Adrenal gland (tissue), 12 donors: ENCODE results near the gene GALNT10. TPM values are rescaled to one million over a fixed set of nuclear protein-coding genes. Genes with fewer than 3 reads are reported as not detected.

Experiments
- DNase-seq, 7 donors: peaks; one replicate each; pipeline ENCODE4 v3.0.0-alpha.2; 2019 to 2020
- H3K27ac ChIP-seq, 5 donors: fragments of 200-600 bp; sonication (generic) in 4 of 5; 1 replicate in 3 of 5; 2 replicates in 2 of 5; pipeline versions ENCODE4 v1.5.1 to v1.8.0; 2016 to 2020; ENCODE audit warnings: mild to moderate bottlenecking in 1 of 5
- H3K27me3 ChIP-seq: fragments of 200-600 bp; 2 replicates; pipeline ENCODE4 v1.8.0; 2021
- H3K36me3 ChIP-seq, 2 donors: fragments of 200-600 bp; replicated peaks in 1 of 2; 1 replicate in 1 of 2; 2 replicates in 1 of 2; pipeline versions ENCODE4 v1.5.1 to v1.8.0; 2018 to 2022
- H3K4me1 ChIP-seq, 2 donors: fragments of 200-600 bp; replicated peaks in 1 of 2; 1 replicate in 1 of 2; 2 replicates in 1 of 2; pipeline versions ENCODE4 v1.5.1 to v1.8.0; 2018 to 2021
- H3K4me3 ChIP-seq, 4 donors: fragments of 200-600 bp; sonication (generic) in 3 of 4; one replicate each; pipeline ENCODE4 v1.5.1; 2016 to 2018
- H3K9me3 ChIP-seq, 3 donors: fragments of 200-600 bp; sonication (generic) in 1 of 3; replicated peaks in 1 of 3; 1 replicate in 2 of 3; 2 replicates in 1 of 3; pipeline versions ENCODE4 v1.5.1 to v1.8.0; 2016 to 2021
- POLR2A ChIP-seq, 2 donors: fragments of 450-650 bp; IDR thresholded peaks; one replicate each; pipeline ENCODE4 v1.6.1; 2017; ENCODE audit warnings: antibody characterized with exemption in 2 of 2, mild to moderate bottlenecking in 2 of 2, moderate library complexity in 1 of 2
- WGBS, 4 donors: extraction: QIAGEN DNeasy Blood & Tissue Kit in 2 of 4; methylation state at CpG; one replicate each; pipeline versions ENCODE4 v1.1.5 to v1.1.7; 2013 to 2017; 5-methylcytosine and 5-hydroxymethylcytosine counted together
- intact Hi-C, 2 donors: fragments of 100-400 bp; cut with DNase I; formaldehyde crosslinking; loops; one replicate each; pipeline versions ENCODE4 v1.14.1 to v1.15.0; 2022 to 2023
- polyA plus RNA-seq, 3 donors: library from polyadenylated mRNA; stranded (reverse); fragments of 200-250 nt in 2 of 3; fragments of 350-450 nt in 1 of 3; fragmentation: Illumina TruSeq in 1 of 3; extraction: RNeasy Lipid Tissue Mini Kit (QIAGEN cat#74804) in 1 of 3; gene quantifications; one replicate each; pipeline ENCODE4 v1.2.3, GENCODE V29; 2013 to 2014
- total RNA-seq, 9 donors: library from RNA; depleted of rRNA in 4 of 9; stranded (reverse); fragments of >200 nt in 4 of 9; fragments of 120-200 nt in 1 of 9; fragmentation: NEBNext Ultra II Directional in 1 of 9; extraction: Animal tissue kit (Norgen Biotek cat#: 25700) in 1 of 9; gene quantifications; one replicate each; pipeline versions ENCODE4 v1.1.0 to v1.2.4, GENCODE V29; 2013 to 2023
- TF ChIP-seq, protein P1 (sequence below), 6 experiments: fragments of 450-650 bp in 4 of 6; fragments of 200-600 bp in 2 of 6; sonication (generic) in 1 of 6; IDR thresholded peaks; 1 replicate in 5 of 6; 2 replicates in 1 of 6; pipeline versions ENCODE4 v1.5.1 to v1.8.0; 2016 to 2021; ENCODE audit warnings: antibody characterized with exemption in 6 of 6, mild to moderate bottlenecking in 2 of 6, moderate library complexity in 1 of 6
- donor health status: healthy with polysubstance abuse.
- donor health status: Bipolar disorder and iron deficiency.
- donor health status: DM: yes; HTN: yes; CAD: no.
- donor health status: DM: no; HTN: no; CAD: no.
- donor health status: DM: no; HTN: no; CAD: no.
- donor health status: DM: yes; HTN: yes; CAD: no.

Gene GALNT10
- total and polyA plus RNA-seq, 12 donors, result 5.6 to 74.1 (median 43.4) TPM

- TF ChIP-seq POLR2A (IDR thresholded peaks at IDR 0.05), result no peak
- TF ChIP-seq, protein P1, sequence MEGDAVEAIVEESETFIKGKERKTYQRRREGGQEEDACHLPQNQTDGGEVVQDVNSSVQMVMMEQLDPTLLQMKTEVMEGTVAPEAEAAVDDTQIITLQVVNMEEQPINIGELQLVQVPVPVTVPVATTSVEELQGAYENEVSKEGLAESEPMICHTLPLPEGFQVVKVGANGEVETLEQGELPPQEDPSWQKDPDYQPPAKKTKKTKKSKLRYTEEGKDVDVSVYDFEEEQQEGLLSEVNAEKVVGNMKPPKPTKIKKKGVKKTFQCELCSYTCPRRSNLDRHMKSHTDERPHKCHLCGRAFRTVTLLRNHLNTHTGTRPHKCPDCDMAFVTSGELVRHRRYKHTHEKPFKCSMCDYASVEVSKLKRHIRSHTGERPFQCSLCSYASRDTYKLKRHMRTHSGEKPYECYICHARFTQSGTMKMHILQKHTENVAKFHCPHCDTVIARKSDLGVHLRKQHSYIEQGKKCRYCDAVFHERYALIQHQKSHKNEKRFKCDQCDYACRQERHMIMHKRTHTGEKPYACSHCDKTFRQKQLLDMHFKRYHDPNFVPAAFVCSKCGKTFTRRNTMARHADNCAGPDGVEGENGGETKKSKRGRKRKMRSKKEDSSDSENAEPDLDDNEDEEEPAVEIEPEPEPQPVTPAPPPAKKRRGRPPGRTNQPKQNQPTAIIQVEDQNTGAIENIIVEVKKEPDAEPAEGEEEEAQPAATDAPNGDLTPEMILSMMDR (IDR thresholded peaks at IDR 0.05), result no peak
- intact Hi-C loops, result no loop called here
- H3K27me3 ChIP-seq, result no peaks in the 10 kb centered on the region
- H3K36me3 ChIP-seq, result peaks cover 0 to 10% of the 10 kb centered on the region in 2 donors
- DNase-seq, result no peak
- peaks cover 6 to 9% of the 10 kb centered on the region in 2 donors for H3K4me1 ChIP-seq
- WGBS, 4 donors, result 88 to 95% (median 92%) methylated on average over 3 to 5 of the region's 5 CpGs
- H3K9me3 ChIP-seq, result no peaks in the 10 kb centered on the region
- H3K4me3 ChIP-seq, result no peak overlapping the region
- H3K27ac ChIP-seq, result no peak overlapping the region
Measured at GRCh38 chr5:154372661-154373060, 182.1 kb downstream of the GALNT10 start.

DNA sequence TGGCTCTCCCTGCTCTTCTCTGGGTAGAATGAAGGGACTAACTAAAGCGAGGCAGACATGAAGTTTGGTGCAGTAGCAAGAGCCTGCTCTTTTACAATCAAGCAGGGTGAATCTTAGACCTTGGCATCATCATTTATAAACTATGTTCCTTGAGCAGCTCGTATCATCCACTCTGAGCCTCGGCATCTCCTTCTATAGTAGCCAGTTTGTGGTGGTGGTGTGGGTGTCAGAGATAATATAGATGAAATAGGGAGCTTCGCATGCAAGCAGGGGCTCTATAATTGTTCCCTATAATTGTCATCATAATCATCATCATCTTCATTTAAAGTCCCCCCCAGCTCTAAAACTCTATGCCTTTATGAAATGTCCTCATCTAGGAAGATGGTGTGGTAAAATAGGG lies 182.8 kb downstream of the GALNT10 start:
- Histone ChIP-seq H3K27ac (no peak overlapping the region), H3K9me3 (no peaks in the 10 kb centered on the region), H3K27me3 (no peaks in the 10 kb centered on the region), H3K4me1 (peaks cover 2 to 6% of the 10 kb centered on the region in 2 donors), H3K4me3 (no peak overlapping the region), H3K36me3 (peaks cover 0 to 10% of the 10 kb centered on the region in 2 donors)
- intact Hi-C loops, result no loop called here
- TF ChIP-seq POLR2A (IDR thresholded peaks at IDR 0.05), result no peak
- TF ChIP-seq, protein P1 (IDR thresholded peaks at IDR 0.05), result no peak
- 95 to 98% (median 97%) methylated on average over 4 of the region's 4 CpGs for WGBS, 4 donors
- no peak for DNase-seq

- intact Hi-C loops, result no loop called here
- 86 to 96% (median 90%) methylated on average over 8 of the region's 8 CpGs for WGBS, 4 donors
- DNase-seq, result no peak
- Histone ChIP-seq H3K36me3 (peaks cover 0 to 13% of the 10 kb centered on the region in 2 donors), H3K9me3 (no peaks in the 10 kb centered on the region), H3K4me1 (peaks cover 0 to 6% of the 10 kb centered on the region in 2 donors), H3K4me3 (no peak overlapping the region), H3K27ac (no peak overlapping the region), H3K27me3 (no peaks in the 10 kb centered on the region)
- TF ChIP-seq, protein P1 (IDR thresholded peaks at IDR 0.05), result no peak
- no peak for TF ChIP-seq POLR2A (IDR thresholded peaks at IDR 0.05)
Measured at GRCh38 chr5:154373729-154374179, 183.2 kb downstream of the GALNT10 start.

DNA sequence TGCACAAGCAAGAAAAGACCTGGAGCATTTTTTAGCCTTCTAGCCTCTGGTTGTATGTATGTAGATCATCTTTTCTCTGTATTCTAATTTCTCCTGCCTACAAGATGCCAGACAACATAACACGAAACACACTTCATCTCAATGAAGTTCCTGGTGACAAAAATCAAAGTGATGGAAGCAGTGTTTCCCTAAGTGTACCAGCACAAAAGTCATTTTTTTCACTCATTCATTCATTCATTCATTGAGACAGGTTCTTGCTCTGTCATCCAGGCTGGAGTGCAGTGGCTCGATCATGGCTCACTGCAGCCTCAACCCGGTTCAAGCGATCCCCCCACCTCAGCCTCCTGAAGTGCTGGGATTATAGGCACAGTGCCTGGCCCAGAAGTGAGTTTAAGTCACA lies 183.7 kb downstream of the GALNT10 start:
- Histone ChIP-seq H3K9me3 (no peaks in the 10 kb centered on the region), H3K4me1 (peaks cover 0 to 6% of the 10 kb centered on the region in 2 donors), H3K27ac (no peak overlapping the region), H3K27me3 (no peaks in the 10 kb centered on the region), H3K4me3 (no peak overlapping the region), H3K36me3 (peaks cover 0 to 13% of the 10 kb centered on the region in 2 donors)
- intact Hi-C loops, result no loop called here
- no peak for DNase-seq
- 92 to 100% (median 96%) methylated on average over 4 of the region's 4 CpGs for WGBS, 4 donors
- TF ChIP-seq POLR2A (IDR thresholded peaks at IDR 0.05), result no peak
- TF ChIP-seq, protein P1 (IDR thresholded peaks at IDR 0.05), result no peak
